Activated gamma-delta T cell treated with anti-CD3 and anti-CD28 coated beads, Interleukin-2, amount 50 U/mL, for 16 hours (primary cell): ENCODE measurements around the gene TGFBR3L.
"Not testable (repeated sequence)": the region's sequence is repeated elsewhere in the genome, so short reads cannot be mapped to it uniquely, and the experiment has no call there.

Experiments
- DNase-seq: peaks from one replicate; pipeline ENCODE4 v3.0.0-alpha.2; 2020; ENCODE audit warnings: low read depth

Gene TGFBR3L

GRCh38 chr19:7961082-7961481 is 46.5 kb downstream of the TGFBR3L start:
- DNase-seq = not testable (repeated sequence)

GRCh38 chr19:7961920-7962626 is 47.4 kb downstream of the TGFBR3L start:
- DNase-seq = no peak

DNA sequence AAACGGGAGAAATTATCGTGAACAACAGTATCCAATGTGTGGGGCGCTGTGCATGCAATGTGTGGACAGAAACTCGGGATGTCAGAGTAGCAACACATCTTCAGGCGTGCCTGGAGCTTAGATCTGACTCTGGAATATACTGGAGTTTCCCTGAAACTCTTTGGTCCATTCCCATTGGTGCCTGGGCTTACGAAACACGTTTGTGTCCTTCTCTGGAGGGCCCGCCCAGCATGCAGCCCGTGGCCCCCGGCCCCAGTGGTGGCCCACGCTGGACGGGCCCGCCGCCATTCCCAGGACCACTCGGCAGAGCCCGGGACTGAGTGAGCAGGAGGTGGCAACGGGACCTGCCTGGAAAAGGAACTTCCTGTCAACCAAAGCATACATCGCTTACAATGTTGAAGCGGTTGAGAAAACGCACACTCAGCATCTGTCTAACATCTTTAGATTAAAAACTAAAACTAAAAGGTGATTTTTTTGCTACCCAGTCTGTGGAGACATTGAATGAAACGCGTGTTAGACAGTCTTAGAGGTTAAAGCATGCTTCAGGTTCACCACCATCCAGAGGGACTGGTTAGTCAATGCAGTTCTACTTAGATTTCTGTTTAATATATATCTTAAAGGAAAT is 48.1 kb downstream of the TGFBR3L start:
- DNase-seq = no peak

DNA sequence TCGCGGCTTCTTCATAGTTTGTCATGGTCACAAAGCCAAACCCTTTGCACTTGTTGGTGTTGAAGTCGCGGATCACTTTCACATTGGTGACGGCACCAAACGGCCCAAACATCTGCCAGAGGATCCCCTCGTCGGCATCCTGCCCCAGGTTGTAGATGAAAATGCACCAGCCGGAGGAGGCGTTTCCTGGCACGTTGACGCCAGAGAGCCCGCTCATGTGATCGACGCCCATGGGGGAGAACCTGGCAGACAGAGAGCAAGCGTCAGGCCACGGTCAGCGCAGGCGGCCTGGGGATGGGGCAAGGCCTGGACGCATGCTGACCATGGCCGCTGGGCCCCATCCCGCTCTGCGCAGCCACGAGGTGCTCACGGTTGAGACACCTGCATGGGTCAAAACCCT is 48.9 kb downstream of the TGFBR3L start:
- DNase-seq = no peak

DNA sequence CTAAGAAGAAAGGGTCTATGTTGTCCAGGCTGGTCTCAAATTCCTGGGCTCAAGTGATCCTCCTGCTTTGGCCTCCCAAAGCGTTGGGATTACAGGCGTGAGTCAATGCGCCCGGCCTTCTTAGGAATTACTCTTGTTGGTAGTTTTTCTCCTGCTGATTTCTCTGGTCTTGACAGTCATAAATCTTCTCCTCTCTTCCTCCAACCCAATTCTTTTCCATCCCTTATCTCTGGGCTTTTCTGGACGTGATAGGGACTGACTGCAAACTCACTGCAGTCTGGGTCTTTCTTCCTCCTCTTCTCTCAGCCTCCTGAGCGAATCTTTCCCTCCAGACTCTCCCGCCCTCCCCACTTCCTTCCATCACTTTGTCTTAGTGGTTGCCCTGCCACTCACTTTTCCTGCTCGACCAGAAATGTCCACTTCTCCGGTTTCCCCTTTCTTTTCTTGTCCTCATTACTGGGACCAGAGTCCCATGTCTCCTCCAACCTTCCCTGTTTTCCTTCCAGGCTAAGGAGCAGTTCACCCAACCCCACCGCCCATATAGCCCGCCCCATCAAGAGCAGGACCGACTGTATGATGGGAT is 50.7 kb downstream of the TGFBR3L start:
- no peak for DNase-seq

GRCh38 chr19:7965921-7966665 is 51.5 kb downstream of the TGFBR3L start:
- no peak for DNase-seq

DNA sequence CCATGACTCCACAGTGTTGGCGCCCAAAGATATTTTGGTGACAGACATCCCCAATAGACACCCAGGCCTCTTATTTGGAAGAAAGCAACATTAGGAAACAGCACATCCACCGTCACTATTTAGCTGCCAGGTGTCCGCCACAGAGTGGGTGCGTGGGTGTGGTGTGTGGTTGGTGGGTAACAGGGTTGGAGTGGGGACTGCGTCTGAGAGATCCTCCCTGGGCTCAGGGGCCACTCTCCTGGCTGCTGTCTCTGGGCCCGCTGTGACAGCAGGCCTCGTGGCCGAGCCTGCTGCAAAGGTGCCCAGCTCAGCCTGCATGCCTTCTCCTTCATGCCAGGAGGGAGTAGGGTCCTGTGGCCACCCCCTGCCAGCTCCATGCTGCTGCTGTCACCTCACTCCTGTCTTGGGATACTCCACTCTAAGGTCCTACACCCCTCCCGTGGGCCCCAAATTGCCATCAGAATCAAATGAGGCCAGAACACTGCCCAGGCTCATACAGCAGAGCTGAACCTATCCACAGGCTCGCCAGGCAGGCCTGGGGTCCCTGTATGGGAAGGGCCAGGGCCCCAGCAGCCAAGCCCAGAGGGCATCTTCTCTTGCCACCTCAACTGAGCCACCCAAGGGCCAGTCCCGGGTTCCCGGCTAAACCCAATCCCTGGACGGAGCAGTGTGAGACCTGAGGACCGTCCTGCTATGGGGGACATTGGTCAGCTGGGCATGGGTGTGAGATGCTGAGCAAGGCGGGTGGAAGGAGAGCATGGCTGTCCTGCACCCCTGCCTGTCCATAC is 53.6 kb downstream of the TGFBR3L start:
- no peak for DNase-seq
